Ectodermal cell (in vitro differentiated cells): ENCODE data around the gene BTG3.

ENCODE experiments used
- H3K27ac ChIP-seq: 2 replicates; pipeline ENCODE4 v1.7.0; 2013; ENCODE audit warnings: mild to moderate bottlenecking, low read depth, low read length; ENCODE audit not compliant: insufficient read depth, poor library complexity, severe bottlenecking
- H3K27me3 ChIP-seq: 2 replicates; pipeline ENCODE4 v1.7.0; 2013; ENCODE audit warnings: mild to moderate bottlenecking, low read length; ENCODE audit not compliant: insufficient read depth, control insufficient read depth, poor library complexity, severe bottlenecking
- H3K36me3 ChIP-seq: one replicate; pipeline ENCODE4 v1.7.0; 2013; ENCODE audit warnings: low read length; ENCODE audit not compliant: control insufficient read depth, insufficient read depth
- H3K4me1 ChIP-seq: one replicate; pipeline ENCODE4 v1.7.0; 2013; ENCODE audit warnings: low read length; ENCODE audit not compliant: control insufficient read depth, insufficient read depth
- H3K4me3 ChIP-seq: 2 replicates; pipeline ENCODE4 v1.7.0; 2013; ENCODE audit warnings: low read depth, low read length, control low read depth; ENCODE audit not compliant: insufficient read depth
- H3K9me3 ChIP-seq: 2 replicates; pipeline ENCODE4 v1.7.0; 2013; ENCODE audit warnings: mild to moderate bottlenecking, low read length, moderate library complexity; ENCODE audit not compliant: control insufficient read depth
- WGBS, 2 experiments: methylation state at CpG; one replicate each; pipeline ENCODE4 v1.1.7; 2013; ENCODE audit warnings: missing lambda C conversion rate in 2 of 2; 5-methylcytosine and 5-hydroxymethylcytosine counted together

The BTG3 gene

GRCh38 chr21:17631195-17631594 is 18.5 kb upstream of the BTG3 start:
- Histone ChIP-seq H3K4me3 (no peak overlapping the region), H3K9me3 (no peaks in the 10 kb centered on the region), H3K4me1 (no peaks in the 10 kb centered on the region), H3K36me3 (no peaks in the 10 kb centered on the region), H3K27ac (no peak overlapping the region), H3K27me3 (no peaks in the 10 kb centered on the region)
- 85 to 90% methylated on average over 4 of the region's 4 CpGs for WGBS, 2 experiments

- Histone ChIP-seq H3K4me3 (no peak overlapping the region), H3K36me3 (no peaks in the 10 kb centered on the region), H3K27ac (no peak overlapping the region), H3K9me3 (no peaks in the 10 kb centered on the region), H3K4me1 (no peaks in the 10 kb centered on the region), H3K27me3 (no peaks in the 10 kb centered on the region)
- WGBS, 2 experiments, result 85 to 89% methylated on average over 2 of the region's 2 CpGs
These were observed 9.3 kb upstream of the BTG3 start for GRCh38 chr21:17622018-17622417.

- Histone ChIP-seq H3K27me3 (peaks cover 11% of the 10 kb centered on the region), H3K4me1 (no peaks in the 10 kb centered on the region), H3K4me3 (no peak overlapping the region), H3K9me3 (no peaks in the 10 kb centered on the region), H3K27ac (no peak overlapping the region), H3K36me3 (no peaks in the 10 kb centered on the region)
- WGBS, 2 experiments, result 96 to 100% methylated on average over 1 of the region's 1 CpG
These were observed 4.1 kb upstream of the BTG3 start for GRCh38 chr21:17616831-17617230.

GRCh38 chr21:17613242-17613676 is 558 bp upstream of the BTG3 start:
- H3K4me3 ChIP-seq, result peak overlapping the region; percentile 89
- H3K27me3 ChIP-seq, result peaks cover 13% of the 10 kb centered on the region
- no peaks in the 10 kb centered on the region for H3K9me3 ChIP-seq
- H3K4me1 ChIP-seq, result peaks cover 5% of the 10 kb centered on the region
- H3K36me3 ChIP-seq, result peaks cover under 1% of the 10 kb centered on the region
- no peak overlapping the region for H3K27ac ChIP-seq
- WGBS, 2 experiments, result 43 to 51% methylated on average over 16 of the region's 16 CpGs

GRCh38 chr21:17612023-17612564 is 607 bp downstream of the BTG3 start:
- peaks cover 5% of the 10 kb centered on the region for H3K4me1 ChIP-seq
- 0% methylated on average over 50 of the region's 50 CpGs for WGBS, 2 experiments
- peak overlapping the region; percentile 89 for H3K4me3 ChIP-seq
- H3K27ac ChIP-seq, result no peak overlapping the region
- peaks cover 9% of the 10 kb centered on the region for H3K36me3 ChIP-seq
- no peaks in the 10 kb centered on the region for H3K9me3 ChIP-seq
- H3K27me3 ChIP-seq, result peaks cover 13% of the 10 kb centered on the region

GRCh38 chr21:17611414-17612022 is 1.2 kb downstream of the BTG3 start:
- H3K27ac ChIP-seq, result no peak overlapping the region
- H3K4me1 ChIP-seq, result peaks cover 5% of the 10 kb centered on the region
- 2% methylated on average over 26 of the region's 26 CpGs for WGBS, 2 experiments
- H3K9me3 ChIP-seq, result no peaks in the 10 kb centered on the region
- peak overlapping the region; percentile 89 for H3K4me3 ChIP-seq
- peaks cover 9% of the 10 kb centered on the region for H3K36me3 ChIP-seq
- peaks cover 13% of the 10 kb centered on the region for H3K27me3 ChIP-seq

- Histone ChIP-seq H3K4me3 (peak overlapping the region; percentile 89), H3K27me3 (peaks cover 13% of the 10 kb centered on the region), H3K36me3 (peaks cover 9% of the 10 kb centered on the region), H3K9me3 (no peaks in the 10 kb centered on the region), H3K4me1 (peaks cover 5% of the 10 kb centered on the region), H3K27ac (no peak overlapping the region)
- WGBS, 2 experiments, result 71 to 76% methylated on average over 9 of the region's 9 CpGs
These were observed 1.8 kb downstream of the BTG3 start for GRCh38 chr21:17610911-17611310.

GRCh38 chr21:17609681-17610080 is 3.0 kb downstream of the BTG3 start:
- WGBS, 2 experiments, result 80 to 94% methylated on average over 1 to 2 of the region's 2 CpGs
- Histone ChIP-seq H3K9me3 (no peaks in the 10 kb centered on the region), H3K27ac (no peak overlapping the region), H3K27me3 (peaks cover 13% of the 10 kb centered on the region), H3K36me3 (peaks cover 16% of the 10 kb centered on the region), H3K4me1 (peaks cover 5% of the 10 kb centered on the region), H3K4me3 (no peak overlapping the region)

GRCh38 chr21:17607684-17608083 is 5.0 kb downstream of the BTG3 start:
- WGBS, 2 experiments, result 95 to 97% methylated on average over 2 of the region's 2 CpGs
- Histone ChIP-seq H3K9me3 (no peaks in the 10 kb centered on the region), H3K27ac (no peak overlapping the region), H3K4me3 (no peak overlapping the region), H3K27me3 (peaks cover 4% of the 10 kb centered on the region), H3K4me1 (peaks cover 5% of the 10 kb centered on the region), H3K36me3 (peaks cover 26% of the 10 kb centered on the region)

GRCh38 chr21:17602874-17603273 is 9.8 kb downstream of the BTG3 start:
- 93 to 96% methylated on average over 3 of the region's 3 CpGs for WGBS, 2 experiments
- no peak overlapping the region for H3K4me3 ChIP-seq
- no peaks in the 10 kb centered on the region for H3K27me3 ChIP-seq
- no peaks in the 10 kb centered on the region for H3K4me1 ChIP-seq
- H3K36me3 ChIP-seq, result peaks cover 36% of the 10 kb centered on the region
- no peak overlapping the region for H3K27ac ChIP-seq
- no peaks in the 10 kb centered on the region for H3K9me3 ChIP-seq
